Mucosa of stomach (tissue), 1 donor: ENCODE measurements around the gene PIK3R2.
A peak's percentile ranks its signal among the peaks of the same experiment; 100 is the strongest.

Experiments
- H3K27me3 ChIP-seq: one replicate; pipeline ENCODE4 v1.7.0; 2013; ENCODE audit warnings: mild to moderate bottlenecking, low read length; ENCODE audit not compliant: control insufficient read depth, insufficient read depth
- H3K36me3 ChIP-seq: one replicate; pipeline ENCODE4 v1.7.0; 2013; ENCODE audit warnings: low read length; ENCODE audit not compliant: control insufficient read depth, insufficient read depth
- H3K4me1 ChIP-seq: one replicate; pipeline ENCODE4 v1.7.0; 2013; ENCODE audit warnings: mild to moderate bottlenecking, low read length; ENCODE audit not compliant: control insufficient read depth, insufficient read depth
- H3K4me3 ChIP-seq: one replicate; pipeline ENCODE4 v1.7.0; 2013; ENCODE audit warnings: low read length
- H3K9ac ChIP-seq: one replicate; pipeline ENCODE4 v1.7.0; 2013; ENCODE audit warnings: mild to moderate bottlenecking, low read length, moderate library complexity
- H3K9me3 ChIP-seq: one replicate; pipeline ENCODE4 v1.7.0; 2013; ENCODE audit warnings: mild to moderate bottlenecking, low read length, moderate library complexity; ENCODE audit not compliant: control insufficient read depth
- donor health status: Pancreatic carcinoma.

The PIK3R2 gene

DNA sequence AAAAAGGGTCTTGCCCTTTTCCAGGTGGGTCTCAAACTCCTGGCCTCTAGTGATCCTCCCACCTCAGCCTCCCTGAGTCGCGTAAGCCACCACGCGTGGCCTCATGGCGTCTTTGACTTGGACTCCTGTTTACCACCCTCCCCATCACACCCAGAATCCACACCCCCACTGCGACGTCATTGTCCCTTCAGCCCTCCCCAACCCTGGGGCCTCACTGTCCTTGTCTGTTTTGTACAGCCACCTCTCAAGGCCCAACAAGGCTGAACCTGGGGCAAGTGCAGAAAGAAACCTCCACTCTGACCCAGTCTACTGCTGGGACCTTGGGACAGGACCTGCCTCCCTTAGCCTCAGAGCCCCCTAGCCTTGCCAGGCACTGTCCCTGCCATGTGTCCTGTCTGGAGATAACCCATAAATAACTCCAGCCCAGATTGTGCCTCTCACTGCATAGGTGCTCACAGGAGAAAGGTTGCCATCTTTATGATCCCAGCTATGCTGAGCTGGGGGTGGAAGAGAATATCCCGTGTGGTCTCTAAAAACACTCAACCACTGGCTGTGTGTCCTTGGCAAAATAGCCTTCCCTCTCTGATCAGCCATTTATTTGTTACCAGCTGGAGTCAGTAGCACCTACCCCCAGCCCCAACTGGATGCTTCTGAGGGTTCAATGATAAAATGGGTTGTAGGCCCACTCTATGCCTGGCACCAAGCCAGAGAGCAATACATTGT, 18.8 kb downstream of the PIK3R2 start:
- no peaks in the 10 kb centered on the region for H3K9me3 ChIP-seq
- H3K9ac ChIP-seq, result no peak overlapping the region
- H3K27me3 ChIP-seq, result no peaks in the 10 kb centered on the region
- H3K4me1 ChIP-seq, result peaks cover 16% of the 10 kb centered on the region
- H3K4me3 ChIP-seq, result no peak overlapping the region
- H3K36me3 ChIP-seq, result no peaks in the 10 kb centered on the region

DNA sequence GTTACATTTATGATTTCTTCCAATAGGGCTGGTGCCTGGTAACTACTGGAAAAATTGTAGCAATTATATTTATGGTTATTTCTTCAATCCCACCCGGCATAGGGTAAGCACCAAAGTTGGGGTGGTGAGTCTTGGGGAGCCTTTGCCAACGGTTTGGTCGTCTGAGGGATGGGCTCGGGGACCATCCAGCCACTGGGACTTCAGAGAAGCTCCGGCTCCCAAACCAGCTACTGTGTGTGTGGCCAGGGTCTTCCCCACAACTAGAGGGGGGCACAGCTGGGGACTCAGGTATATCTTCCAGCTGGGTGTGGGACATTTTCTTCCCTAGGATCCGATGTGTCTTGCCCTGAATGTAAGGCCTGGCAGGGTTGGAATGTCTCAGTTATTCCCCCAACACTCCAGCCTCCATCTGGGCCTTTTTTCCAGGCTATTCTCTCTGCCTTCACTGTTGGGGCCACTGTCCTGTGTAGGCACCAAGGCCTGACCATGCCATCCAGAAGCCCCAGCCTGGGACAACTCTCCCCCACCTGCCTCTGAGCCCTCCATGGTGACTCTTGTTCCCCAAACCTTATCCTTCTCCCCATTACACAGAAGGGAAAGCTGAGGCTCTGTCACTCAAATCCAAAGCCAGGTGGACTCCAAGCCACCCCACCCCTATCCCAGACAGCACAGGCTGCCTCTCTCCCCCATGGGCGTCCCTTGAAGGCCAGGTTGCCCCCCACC, 19.5 kb downstream of the PIK3R2 start:
- no peaks in the 10 kb centered on the region for H3K27me3 ChIP-seq
- no peak overlapping the region for H3K4me3 ChIP-seq
- peaks cover 16% of the 10 kb centered on the region for H3K4me1 ChIP-seq
- no peak overlapping the region for H3K9ac ChIP-seq
- no peaks in the 10 kb centered on the region for H3K9me3 ChIP-seq
- no peaks in the 10 kb centered on the region for H3K36me3 ChIP-seq

DNA sequence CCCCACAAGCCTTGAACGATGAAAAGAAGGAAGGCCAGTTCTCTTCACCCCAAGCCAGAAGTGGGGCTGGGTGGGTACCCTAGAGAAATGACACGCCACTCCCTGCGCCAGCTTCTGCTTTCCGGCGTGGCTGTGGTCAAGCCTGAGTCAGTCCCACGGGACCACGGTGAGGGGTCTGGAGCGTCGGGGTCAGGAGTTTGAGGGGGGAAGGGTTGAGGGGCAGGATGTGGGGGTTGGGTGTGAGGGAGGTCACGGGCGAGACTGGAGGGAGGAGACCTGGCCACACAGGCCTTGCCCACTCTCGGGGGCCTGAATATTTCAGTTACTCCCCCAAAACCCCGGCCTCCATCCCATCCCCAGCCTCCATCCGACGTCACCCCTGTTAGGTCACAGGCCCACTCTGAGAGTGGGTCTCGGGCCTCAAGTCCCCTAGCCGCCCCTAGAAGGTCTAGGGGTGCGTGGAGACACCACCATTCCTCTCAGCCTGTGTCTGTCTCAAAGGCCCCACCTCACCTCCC, 20.1 kb downstream of the PIK3R2 start:
- Histone ChIP-seq H3K36me3 (no peaks in the 10 kb centered on the region), H3K4me1 (peaks cover 16% of the 10 kb centered on the region), H3K9me3 (no peaks in the 10 kb centered on the region), H3K27me3 (no peaks in the 10 kb centered on the region), H3K4me3 (peak overlapping the region; percentile 67), H3K9ac (peak overlapping the region; percentile 65)

DNA sequence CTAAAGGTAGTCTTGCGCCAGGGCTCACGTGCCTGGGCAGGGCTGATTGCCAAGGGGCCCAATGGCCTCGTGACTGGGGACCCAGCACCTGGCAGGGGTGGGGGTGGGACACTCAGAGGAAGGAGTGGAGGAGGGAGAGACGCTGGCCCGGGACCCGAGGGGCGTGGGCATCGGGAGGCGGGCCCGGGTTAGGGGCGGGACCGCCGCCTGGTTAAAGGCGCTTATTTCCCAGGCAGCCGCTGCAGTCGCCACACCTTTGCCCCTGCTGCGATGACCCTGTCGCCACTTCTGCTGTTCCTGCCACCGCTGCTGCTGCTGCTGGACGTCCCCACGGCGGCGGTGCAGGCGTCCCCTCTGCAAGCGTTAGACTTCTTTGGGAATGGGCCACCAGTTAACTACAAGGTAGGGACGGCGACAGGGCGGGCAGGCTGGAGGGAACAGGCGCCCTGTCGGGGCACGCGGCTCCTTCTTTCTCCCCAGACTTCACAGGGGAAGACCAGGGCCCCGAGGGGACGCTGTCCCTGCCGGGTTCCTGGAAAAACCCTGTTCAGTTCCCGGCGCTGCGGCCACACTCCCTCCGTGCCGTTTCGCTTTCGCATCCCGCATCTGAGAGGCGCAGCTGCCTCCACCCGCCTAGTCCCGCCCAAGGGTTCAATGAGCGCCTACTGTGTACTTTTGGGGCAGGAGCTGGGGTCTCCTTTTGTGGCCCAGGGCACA, 20.8 kb downstream of the PIK3R2 start, which contains the start of gene IFI30:
IFI30 (plus strand) TSS at position 242 of the 717 bp plus-strand sequence; CDS start at position 271, 29 bp downstream.
- Histone ChIP-seq H3K9ac (peak within 1 kb of the TSS; percentile 65), H3K4me3 (peak within 1 kb of the TSS; percentile 67), H3K27me3 (no peaks in the 10 kb centered on the region), H3K36me3 (no peaks in the 10 kb centered on the region), H3K9me3 (no peaks in the 10 kb centered on the region), H3K4me1 (peaks cover 16% of the 10 kb centered on the region)

DNA sequence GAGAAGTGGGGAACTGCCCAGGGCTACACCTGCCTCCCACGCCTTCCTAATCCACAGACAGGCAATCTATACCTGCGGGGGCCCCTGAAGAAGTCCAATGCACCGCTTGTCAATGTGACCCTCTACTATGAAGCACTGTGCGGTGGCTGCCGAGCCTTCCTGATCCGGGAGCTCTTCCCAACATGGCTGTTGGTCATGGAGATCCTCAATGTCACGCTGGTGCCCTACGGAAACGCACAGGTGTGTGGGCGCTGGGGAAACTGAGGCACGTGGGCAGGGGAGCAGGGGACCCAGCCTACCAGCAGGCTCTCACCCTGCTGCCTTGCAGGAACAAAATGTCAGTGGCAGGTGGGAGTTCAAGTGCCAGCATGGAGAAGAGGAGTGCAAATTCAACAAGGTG, 22.0 kb downstream of the PIK3R2 start:
- peaks cover 16% of the 10 kb centered on the region for H3K4me1 ChIP-seq
- no peaks in the 10 kb centered on the region for H3K27me3 ChIP-seq
- no peak overlapping the region for H3K9ac ChIP-seq
- no peaks in the 10 kb centered on the region for H3K36me3 ChIP-seq
- no peaks in the 10 kb centered on the region for H3K9me3 ChIP-seq
- H3K4me3 ChIP-seq, result no peak overlapping the region

DNA sequence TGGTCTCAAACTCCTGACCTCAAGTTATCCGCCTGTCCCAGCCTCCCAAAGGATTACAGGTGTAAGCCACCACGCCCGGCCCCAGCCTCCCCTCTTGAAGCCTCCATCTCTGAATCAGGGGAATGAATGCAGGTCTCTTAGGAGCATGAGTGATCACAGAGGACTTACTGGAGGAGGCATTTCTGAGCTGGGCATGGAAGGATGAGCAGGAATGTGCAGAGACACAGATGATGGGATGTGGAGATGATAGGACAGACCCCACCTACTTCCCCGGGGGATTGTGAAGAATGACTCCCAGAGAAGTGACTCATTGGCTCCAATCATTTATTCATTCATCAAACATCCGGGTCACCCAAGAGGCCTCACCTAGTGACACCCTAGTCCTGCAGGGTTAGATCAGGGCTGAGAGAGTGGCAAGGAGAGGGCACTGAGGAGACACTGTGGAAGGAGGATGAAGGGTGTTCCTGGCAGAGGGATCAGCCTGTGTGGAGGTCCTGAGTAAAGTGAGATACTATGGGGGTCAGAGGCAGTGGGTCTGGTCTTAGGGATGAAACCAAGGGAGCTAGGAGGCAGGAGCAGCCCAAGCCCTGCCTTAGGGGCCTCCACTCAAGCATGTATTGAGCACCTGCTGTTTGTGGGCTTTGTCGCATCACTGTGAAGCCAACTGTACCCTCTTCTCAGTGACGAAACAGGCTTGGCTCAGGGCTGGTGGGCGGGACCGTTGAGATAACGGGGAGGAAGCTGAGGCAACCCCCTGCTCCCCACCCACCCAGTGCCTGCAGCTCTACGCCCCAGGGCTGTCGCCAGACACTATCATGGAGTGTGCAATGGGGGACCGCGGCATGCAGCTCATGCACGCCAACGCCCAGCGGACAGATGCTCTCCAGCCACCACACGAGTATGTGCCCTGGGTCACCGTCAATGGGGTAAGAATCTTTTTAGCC, 23.7 kb downstream of the PIK3R2 start:
- no peaks in the 10 kb centered on the region for H3K27me3 ChIP-seq
- no peak overlapping the region for H3K4me3 ChIP-seq
- no peak overlapping the region for H3K9ac ChIP-seq
- H3K36me3 ChIP-seq, result no peaks in the 10 kb centered on the region
- peaks cover 16% of the 10 kb centered on the region for H3K4me1 ChIP-seq
- no peaks in the 10 kb centered on the region for H3K9me3 ChIP-seq

DNA sequence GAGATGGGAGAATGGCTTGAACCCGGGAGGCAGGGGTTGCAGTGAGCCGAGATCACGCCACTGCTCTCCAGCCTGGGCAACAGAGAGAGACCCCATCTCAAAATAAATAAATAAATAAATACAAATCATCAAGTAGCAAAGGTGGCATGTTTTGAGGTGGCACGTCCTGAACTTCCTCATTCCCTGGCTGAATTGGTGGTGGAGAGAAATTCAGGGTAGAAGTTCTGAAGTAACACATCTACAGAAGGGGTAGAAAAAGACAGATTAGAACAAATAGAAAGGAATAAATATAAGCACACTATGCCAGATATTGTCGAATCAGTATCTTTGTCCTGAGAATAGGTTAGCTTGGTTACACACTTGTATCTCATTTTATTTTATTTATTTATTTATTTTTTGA, 27.0 kb downstream of the PIK3R2 start:
- Histone ChIP-seq H3K4me3 (no peak overlapping the region), H3K4me1 (peaks cover 2% of the 10 kb centered on the region), H3K36me3 (no peaks in the 10 kb centered on the region), H3K9ac (no peak overlapping the region), H3K9me3 (no peaks in the 10 kb centered on the region), H3K27me3 (no peaks in the 10 kb centered on the region)

DNA sequence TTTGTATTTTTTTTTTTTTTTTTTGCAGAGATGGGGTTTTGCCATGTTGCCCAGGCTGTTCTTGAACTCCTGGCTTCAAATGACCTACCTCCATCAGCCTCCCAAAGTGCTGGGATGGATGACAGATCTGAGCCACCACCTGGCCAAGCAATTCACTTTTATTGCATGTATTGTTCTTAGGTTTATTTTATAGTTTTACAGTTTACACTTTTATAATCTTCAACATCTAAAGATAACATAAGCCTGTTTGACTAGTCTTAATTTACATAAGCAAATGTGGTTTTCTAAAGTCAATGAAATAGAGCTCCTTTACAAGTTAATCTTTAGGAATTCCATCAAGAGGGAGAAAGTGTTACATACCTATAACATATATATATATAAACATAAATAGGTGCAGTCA, 30.6 kb downstream of the PIK3R2 start:
- no peak overlapping the region for H3K4me3 ChIP-seq
- no peaks in the 10 kb centered on the region for H3K36me3 ChIP-seq
- H3K4me1 ChIP-seq, result no peaks in the 10 kb centered on the region
- H3K9ac ChIP-seq, result no peak overlapping the region
- H3K9me3 ChIP-seq, result no peaks in the 10 kb centered on the region
- H3K27me3 ChIP-seq, result no peaks in the 10 kb centered on the region

DNA sequence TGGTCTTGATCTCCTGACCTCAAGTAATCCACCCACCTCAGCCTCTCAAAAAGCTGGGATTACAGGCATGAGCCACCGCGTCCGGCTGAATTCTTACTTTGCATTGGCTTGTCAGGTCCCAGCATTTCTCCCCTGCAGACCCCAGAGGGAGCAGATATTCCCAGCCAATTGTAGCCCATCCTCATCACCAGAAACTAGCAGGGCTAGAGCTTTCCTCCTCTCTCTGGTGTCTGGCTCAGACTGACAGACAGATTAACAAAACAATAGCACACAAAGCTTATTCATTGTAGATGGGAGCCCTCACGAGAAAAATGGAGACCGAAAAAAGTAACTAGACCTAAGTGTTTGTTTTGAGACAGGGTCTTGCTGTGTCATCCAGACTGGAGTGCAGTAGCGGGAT, 32.6 kb downstream of the PIK3R2 start:
- H3K27me3 ChIP-seq, result no peaks in the 10 kb centered on the region
- H3K36me3 ChIP-seq, result no peaks in the 10 kb centered on the region
- no peak overlapping the region for H3K4me3 ChIP-seq
- H3K9me3 ChIP-seq, result no peaks in the 10 kb centered on the region
- no peaks in the 10 kb centered on the region for H3K4me1 ChIP-seq
- H3K9ac ChIP-seq, result no peak overlapping the region

DNA sequence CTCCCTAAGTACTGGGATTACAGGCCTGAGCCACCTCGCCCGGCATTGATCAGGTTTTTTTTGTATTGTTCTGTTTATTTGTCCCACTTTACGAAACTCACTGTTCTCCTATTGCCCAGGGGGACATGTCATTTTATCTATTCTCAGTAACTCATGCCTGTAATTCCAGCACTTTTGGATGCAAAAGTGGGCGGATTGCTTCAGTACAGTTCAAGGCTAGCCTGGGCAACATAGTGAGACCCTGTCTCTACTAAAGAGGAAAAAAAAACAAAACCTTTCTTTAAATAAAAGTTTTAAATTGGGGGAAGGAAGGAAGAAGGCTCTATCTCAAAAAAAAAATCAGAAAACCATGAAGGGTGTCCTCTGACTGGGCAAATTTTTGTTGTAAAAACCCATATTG, 37.3 kb downstream of the PIK3R2 start:
- no peak overlapping the region for H3K4me3 ChIP-seq
- no peak overlapping the region for H3K9ac ChIP-seq
- H3K27me3 ChIP-seq, result no peaks in the 10 kb centered on the region
- peaks cover 14% of the 10 kb centered on the region for H3K4me1 ChIP-seq
- H3K9me3 ChIP-seq, result no peaks in the 10 kb centered on the region
- H3K36me3 ChIP-seq, result no peaks in the 10 kb centered on the region

DNA sequence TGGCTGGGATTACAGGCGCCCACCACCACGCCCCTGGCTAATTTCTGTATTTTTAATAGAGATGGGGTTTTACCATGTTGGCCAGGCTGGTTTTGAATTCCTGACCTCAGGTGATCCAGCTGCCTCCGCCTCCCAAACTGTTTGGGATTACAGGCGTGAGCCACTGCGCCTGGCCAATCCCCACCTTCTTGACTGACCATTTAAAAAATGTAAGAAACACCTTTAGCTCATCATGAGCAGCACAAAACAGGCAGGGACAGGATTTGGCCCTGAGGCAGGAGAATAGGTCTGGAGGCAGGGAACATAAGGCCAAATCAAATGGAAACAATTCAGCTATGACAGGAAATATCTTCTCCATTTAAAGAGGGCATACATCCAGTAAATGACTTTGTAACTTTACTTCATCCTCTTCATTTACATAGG, 38.7 kb downstream of the PIK3R2 start:
- H3K4me3 ChIP-seq, result peak overlapping the region; percentile 29
- H3K4me1 ChIP-seq, result peaks cover 14% of the 10 kb centered on the region
- H3K9ac ChIP-seq, result peak overlapping the region; percentile 75
- no peaks in the 10 kb centered on the region for H3K36me3 ChIP-seq
- H3K27me3 ChIP-seq, result no peaks in the 10 kb centered on the region
- no peaks in the 10 kb centered on the region for H3K9me3 ChIP-seq
